GM12864 (cell line): ENCODE results near the gene CEP350.
A peak's percentile ranks its signal among the peaks of the same experiment; 100 is the strongest.
"Not testable (repeated sequence)": the region's sequence is repeated elsewhere in the genome, so short reads cannot be mapped to it uniquely, and the experiment has no call there.

Source experiments
- DNase-seq: peaks from one replicate; pipeline ENCODE4 v3.0.0-alpha.2; 2011; ENCODE audit warnings: low read depth
- H3K4me3 ChIP-seq: 2 replicates; pipeline ENCODE4 v1.5.1; 2011; ENCODE audit warnings: mild to moderate bottlenecking, low read depth, low read length, control low read depth
- TF ChIP-seq, protein P1 (sequence below): IDR thresholded peaks from 2 replicates; pipeline ENCODE4 v1.5.1; 2011; ENCODE audit warnings: low read depth, mild to moderate bottlenecking, moderate library complexity, low read length, control low read depth, inconsistent platforms; ENCODE audit errors: missing control alignments

The CEP350 gene

DNA sequence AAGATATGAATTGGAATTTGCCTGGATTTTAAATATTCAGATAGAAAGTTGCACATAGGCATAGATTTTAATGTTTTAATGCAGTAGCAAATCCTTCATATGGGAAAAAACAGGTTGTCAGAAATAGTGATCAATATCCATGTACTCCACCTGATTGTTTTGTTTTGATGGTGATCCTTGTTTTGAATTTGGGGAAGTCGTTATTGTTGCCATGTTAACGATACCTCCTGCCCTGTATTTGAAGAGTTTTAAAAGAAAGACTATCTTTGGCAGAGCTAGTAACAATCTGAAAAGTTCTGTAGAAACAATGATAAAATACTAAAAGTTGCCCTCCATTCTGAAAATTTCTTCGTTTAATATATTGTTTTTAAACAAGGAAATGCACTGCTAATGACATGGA is 1.1 kb downstream of the CEP350 start:
- no peak for DNase-seq
- peak overlapping the region; percentile 76 for H3K4me3 ChIP-seq
- TF ChIP-seq, protein P1, sequence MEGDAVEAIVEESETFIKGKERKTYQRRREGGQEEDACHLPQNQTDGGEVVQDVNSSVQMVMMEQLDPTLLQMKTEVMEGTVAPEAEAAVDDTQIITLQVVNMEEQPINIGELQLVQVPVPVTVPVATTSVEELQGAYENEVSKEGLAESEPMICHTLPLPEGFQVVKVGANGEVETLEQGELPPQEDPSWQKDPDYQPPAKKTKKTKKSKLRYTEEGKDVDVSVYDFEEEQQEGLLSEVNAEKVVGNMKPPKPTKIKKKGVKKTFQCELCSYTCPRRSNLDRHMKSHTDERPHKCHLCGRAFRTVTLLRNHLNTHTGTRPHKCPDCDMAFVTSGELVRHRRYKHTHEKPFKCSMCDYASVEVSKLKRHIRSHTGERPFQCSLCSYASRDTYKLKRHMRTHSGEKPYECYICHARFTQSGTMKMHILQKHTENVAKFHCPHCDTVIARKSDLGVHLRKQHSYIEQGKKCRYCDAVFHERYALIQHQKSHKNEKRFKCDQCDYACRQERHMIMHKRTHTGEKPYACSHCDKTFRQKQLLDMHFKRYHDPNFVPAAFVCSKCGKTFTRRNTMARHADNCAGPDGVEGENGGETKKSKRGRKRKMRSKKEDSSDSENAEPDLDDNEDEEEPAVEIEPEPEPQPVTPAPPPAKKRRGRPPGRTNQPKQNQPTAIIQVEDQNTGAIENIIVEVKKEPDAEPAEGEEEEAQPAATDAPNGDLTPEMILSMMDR: no peak

DNA sequence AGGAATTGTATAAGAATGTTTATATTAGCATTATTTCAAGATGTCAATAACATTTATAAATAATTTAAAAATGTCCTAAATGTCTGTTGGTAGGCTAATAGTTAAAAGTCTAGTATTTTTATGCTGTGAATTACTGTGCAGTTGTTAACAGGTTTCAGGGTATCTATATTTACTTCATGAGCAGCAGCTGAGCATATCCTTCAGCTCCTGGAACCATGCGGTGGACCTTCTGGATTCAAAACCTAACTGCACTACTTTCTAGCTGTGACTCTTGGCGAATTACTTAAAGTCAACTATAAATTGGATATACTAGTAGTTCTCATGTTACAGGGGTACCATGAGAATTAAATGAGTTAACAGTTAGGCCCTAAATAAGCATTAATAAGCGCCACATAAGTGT is 3.7 kb downstream of the CEP350 start:
- no peak for DNase-seq
- TF ChIP-seq, protein P1: no peak
- H3K4me3 ChIP-seq: no peak overlapping the region

DNA sequence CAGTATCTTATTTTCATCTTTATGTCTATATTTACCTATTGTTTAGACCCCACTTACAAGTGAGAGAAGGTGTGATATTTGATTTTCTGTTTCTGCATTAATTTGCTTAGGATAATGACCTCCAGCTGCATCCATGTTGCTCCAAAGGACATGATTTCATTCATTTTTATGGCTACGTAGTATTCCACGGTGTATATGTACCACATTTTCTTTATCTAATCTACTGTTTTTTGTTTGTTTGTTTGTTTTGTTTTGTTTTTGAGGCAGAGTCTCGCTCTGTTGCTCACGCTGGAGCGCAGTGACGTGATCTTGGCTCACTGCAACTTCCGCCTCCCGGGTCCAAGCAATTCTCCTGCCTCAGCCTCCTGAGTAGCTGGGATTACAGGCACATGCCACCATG is 7.6 kb downstream of the CEP350 start:
- not testable (repeated sequence) for DNase-seq, H3K4me3 ChIP-seq

DNA sequence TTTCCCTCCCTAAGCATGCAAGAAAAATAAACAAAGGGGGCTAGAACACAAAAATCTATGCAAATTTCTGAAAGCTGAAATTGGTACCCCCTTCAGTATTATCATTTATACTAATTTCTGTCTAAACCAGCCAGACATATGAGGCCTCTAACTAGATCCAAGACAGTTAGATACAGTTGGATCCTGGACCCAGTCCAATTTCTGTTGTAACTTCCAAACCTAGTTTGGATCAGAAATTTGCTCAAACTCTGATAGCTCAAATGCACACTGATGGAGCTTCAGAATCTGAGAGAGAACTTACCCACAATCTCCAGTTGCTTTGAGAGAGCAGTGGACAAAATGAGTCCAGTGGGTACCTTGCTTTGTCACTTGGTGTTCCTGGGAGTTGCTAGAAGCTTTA is 11.9 kb downstream of the CEP350 start:
- H3K4me3 ChIP-seq: no peak overlapping the region
- DNase-seq: no peak
- TF ChIP-seq, protein P1: no peak

DNA sequence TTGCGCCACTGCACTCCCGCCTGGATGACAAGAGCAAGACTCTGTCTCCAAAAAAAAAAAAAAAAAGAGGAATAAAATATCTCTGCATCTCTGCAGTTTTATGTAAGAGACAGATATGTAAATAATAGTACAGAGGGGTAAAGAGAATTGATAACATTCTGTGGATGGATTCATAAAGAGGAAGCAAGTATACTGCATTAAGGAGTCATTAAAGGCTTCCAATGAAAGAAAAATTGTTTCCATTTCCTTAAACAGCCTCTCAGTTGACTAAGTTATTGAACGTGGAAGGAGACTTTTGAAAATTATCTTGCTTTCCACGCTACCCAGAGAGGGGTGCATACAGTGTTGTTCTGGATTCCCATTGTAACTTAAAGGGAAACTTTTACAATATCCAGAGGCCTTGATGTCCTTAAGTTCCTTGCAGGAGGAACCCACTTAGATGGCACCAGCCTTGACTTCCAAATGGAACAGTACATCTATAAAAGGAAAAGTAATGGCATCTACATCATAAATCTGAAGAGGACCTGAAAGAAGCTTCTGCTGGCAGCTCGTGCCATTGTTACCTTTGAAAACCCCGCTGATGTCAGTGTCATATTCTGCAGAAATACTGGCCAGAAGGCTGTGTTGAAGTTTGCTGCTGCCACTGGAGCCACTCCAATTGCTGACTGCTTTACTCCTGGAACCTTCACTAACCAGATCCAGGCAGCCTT is 13.8 kb downstream of the CEP350 start:
- TF ChIP-seq, protein P1: no peak
- no peak for DNase-seq
- no peak overlapping the region for H3K4me3 ChIP-seq

DNA sequence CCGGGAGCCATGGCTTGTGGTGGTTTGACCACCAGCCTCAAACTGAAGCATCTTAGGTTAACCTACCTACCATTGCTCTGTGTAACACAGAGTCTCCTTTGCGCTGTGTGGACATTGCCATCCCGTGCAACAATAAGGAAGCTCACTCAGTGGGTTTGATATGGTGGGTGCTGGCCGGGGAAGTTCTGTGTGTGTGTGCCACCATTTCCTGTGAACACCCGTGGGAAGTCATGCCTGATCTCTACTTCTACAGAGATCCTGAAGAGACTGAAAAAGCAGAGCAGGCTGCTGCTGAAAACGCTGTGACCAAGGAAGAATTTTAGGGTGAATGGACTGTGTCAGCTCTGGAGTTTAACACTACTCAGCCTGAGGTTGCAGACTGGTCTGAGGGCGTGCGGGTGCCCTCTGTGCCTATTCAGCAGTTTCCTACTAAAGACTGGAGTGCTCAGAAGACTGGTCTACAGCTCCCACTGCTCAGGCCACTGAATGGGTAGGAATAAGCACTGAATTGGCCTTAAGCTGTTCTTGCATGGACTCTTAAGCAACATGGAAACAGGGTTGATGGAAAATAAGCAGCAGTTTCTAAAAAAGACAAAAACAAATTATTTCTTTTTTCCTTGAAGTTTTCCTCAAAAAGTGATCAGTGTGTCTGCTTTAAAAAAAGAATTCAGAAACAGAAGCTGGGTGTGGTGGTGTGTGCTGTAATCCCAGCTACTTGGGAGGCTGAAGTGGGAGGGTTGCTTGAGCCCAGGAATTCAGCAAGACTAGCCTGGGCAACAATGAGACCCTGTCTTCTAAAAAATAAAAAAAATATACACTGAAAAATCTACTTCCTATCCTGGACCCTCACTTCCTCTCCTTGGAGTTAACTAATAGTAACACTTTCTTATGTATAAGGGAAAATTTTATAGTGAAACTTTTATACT is 14.6 kb downstream of the CEP350 start:
- no peak for DNase-seq
- no peak overlapping the region for H3K4me3 ChIP-seq
- TF ChIP-seq, protein P1: no peak

DNA sequence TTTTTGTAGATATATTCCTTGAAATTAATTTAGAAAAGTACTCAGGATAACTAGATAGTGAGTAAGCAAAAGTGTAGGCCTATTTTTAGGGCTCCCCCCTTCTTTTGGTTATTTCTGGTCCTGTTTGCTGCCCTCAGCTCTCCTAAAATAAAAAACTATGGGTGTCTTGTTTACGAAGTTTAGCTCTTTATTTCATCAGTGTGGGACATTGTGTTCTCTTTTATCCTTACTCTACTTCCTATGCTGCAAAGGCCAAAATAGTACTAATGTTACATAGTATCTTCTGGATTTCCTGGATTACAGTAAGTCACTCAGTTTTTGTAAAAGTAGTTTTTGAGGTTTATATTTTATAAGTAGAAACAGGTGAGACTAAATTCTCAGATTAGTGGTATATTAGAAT is 15.4 kb downstream of the CEP350 start:
- H3K4me3 ChIP-seq: no peak overlapping the region
- no peak for DNase-seq
- TF ChIP-seq, protein P1: no peak
